Adrenal gland (tissue), 12 donors: ENCODE measurements around the gene CLCN7. TPM values are rescaled to one million over a fixed set of nuclear protein-coding genes. Genes with fewer than 3 reads are reported as not detected.

Experiments
- DNase-seq, 7 donors: peaks; one replicate each; pipeline ENCODE4 v3.0.0-alpha.2; 2019 to 2020
- H3K27ac ChIP-seq, 5 donors: fragments of 200-600 bp; sonication (generic) in 4 of 5; 1 replicate in 3 of 5; 2 replicates in 2 of 5; pipeline versions ENCODE4 v1.5.1 to v1.8.0; 2016 to 2020; ENCODE audit warnings: mild to moderate bottlenecking in 1 of 5
- H3K27me3 ChIP-seq: fragments of 200-600 bp; 2 replicates; pipeline ENCODE4 v1.8.0; 2021
- H3K36me3 ChIP-seq, 2 donors: fragments of 200-600 bp; replicated peaks in 1 of 2; 1 replicate in 1 of 2; 2 replicates in 1 of 2; pipeline versions ENCODE4 v1.5.1 to v1.8.0; 2018 to 2022
- H3K4me1 ChIP-seq, 2 donors: fragments of 200-600 bp; replicated peaks in 1 of 2; 1 replicate in 1 of 2; 2 replicates in 1 of 2; pipeline versions ENCODE4 v1.5.1 to v1.8.0; 2018 to 2021
- H3K4me3 ChIP-seq, 4 donors: fragments of 200-600 bp; sonication (generic) in 3 of 4; one replicate each; pipeline ENCODE4 v1.5.1; 2016 to 2018
- H3K9me3 ChIP-seq, 3 donors: fragments of 200-600 bp; sonication (generic) in 1 of 3; replicated peaks in 1 of 3; 1 replicate in 2 of 3; 2 replicates in 1 of 3; pipeline versions ENCODE4 v1.5.1 to v1.8.0; 2016 to 2021
- POLR2A ChIP-seq, 2 donors: fragments of 450-650 bp; IDR thresholded peaks; one replicate each; pipeline ENCODE4 v1.6.1; 2017; ENCODE audit warnings: antibody characterized with exemption in 2 of 2, mild to moderate bottlenecking in 2 of 2, moderate library complexity in 1 of 2
- WGBS, 4 donors: extraction: QIAGEN DNeasy Blood & Tissue Kit in 2 of 4; methylation state at CpG; one replicate each; pipeline versions ENCODE4 v1.1.5 to v1.1.7; 2013 to 2017; 5-methylcytosine and 5-hydroxymethylcytosine counted together
- intact Hi-C, 2 donors: fragments of 100-400 bp; cut with DNase I; formaldehyde crosslinking; loops; one replicate each; pipeline versions ENCODE4 v1.14.1 to v1.15.0; 2022 to 2023
- polyA plus RNA-seq, 3 donors: library from polyadenylated mRNA; stranded (reverse); fragments of 200-250 nt in 2 of 3; fragments of 350-450 nt in 1 of 3; fragmentation: Illumina TruSeq in 1 of 3; extraction: RNeasy Lipid Tissue Mini Kit (QIAGEN cat#74804) in 1 of 3; gene quantifications; one replicate each; pipeline ENCODE4 v1.2.3, GENCODE V29; 2013 to 2014
- total RNA-seq, 9 donors: library from RNA; depleted of rRNA in 4 of 9; stranded (reverse); fragments of >200 nt in 4 of 9; fragments of 120-200 nt in 1 of 9; fragmentation: NEBNext Ultra II Directional in 1 of 9; extraction: Animal tissue kit (Norgen Biotek cat#: 25700) in 1 of 9; gene quantifications; one replicate each; pipeline versions ENCODE4 v1.1.0 to v1.2.4, GENCODE V29; 2013 to 2023
- TF ChIP-seq, protein P1 (sequence below), 6 experiments: fragments of 450-650 bp in 4 of 6; fragments of 200-600 bp in 2 of 6; sonication (generic) in 1 of 6; IDR thresholded peaks; 1 replicate in 5 of 6; 2 replicates in 1 of 6; pipeline versions ENCODE4 v1.5.1 to v1.8.0; 2016 to 2021; ENCODE audit warnings: antibody characterized with exemption in 6 of 6, mild to moderate bottlenecking in 2 of 6, moderate library complexity in 1 of 6
- donor health status: healthy with polysubstance abuse.
- donor health status: Bipolar disorder and iron deficiency.
- donor health status: DM: yes; HTN: yes; CAD: no.
- donor health status: DM: no; HTN: no; CAD: no.
- donor health status: DM: no; HTN: no; CAD: no.
- donor health status: DM: yes; HTN: yes; CAD: no.

The CLCN7 gene
- total and polyA plus RNA-seq, 12 donors, result 25.3 to 369 (median 127) TPM

DNA sequence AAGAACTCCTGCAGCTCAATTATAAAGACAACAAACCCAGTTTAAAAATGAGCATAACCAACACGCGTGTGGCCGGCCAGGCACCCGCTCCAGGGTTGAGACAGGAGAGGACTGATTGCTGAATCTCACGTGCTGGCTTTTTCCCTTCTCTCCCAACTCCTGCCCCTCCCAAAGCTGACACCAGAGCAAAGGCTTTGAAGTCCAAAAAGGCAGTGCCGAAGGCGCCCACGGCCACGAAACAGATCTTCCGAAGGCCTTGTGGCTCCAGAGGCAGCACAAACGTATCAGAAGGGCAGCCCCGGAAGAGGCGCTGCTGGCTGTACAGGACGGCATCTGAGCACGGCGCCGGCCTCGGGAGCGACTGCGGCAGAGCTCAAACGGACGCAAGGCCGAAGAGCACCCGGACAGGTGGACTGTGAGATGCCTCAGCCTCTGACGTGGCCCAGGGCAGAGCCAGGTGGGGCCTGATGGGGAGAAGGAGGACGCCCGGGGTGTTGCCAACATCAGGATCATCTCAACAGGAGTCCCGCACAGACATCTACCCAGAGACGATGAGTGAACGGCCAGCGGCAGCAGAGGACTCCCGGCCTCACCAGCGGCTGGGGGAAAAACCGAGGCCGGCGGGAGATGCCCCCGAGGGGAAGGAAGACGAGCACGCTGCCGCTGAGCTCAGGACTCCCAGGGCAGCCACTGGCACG lies 10.5 kb downstream of the CLCN7 start:
- peak overlapping the region in 1 of 5 donors; percentile 46 for H3K27ac ChIP-seq
- H3K4me1 ChIP-seq, result peaks cover 8 to 24% of the 10 kb centered on the region in 2 donors
- H3K36me3 ChIP-seq, result peaks cover 0 to 15% of the 10 kb centered on the region in 2 donors
- H3K9me3 ChIP-seq, result no peaks in the 10 kb centered on the region
- 80 to 90% (median 89%) methylated on average over 30 to 41 of the region's 41 CpGs for WGBS, 4 donors
- TF ChIP-seq, protein P1, sequence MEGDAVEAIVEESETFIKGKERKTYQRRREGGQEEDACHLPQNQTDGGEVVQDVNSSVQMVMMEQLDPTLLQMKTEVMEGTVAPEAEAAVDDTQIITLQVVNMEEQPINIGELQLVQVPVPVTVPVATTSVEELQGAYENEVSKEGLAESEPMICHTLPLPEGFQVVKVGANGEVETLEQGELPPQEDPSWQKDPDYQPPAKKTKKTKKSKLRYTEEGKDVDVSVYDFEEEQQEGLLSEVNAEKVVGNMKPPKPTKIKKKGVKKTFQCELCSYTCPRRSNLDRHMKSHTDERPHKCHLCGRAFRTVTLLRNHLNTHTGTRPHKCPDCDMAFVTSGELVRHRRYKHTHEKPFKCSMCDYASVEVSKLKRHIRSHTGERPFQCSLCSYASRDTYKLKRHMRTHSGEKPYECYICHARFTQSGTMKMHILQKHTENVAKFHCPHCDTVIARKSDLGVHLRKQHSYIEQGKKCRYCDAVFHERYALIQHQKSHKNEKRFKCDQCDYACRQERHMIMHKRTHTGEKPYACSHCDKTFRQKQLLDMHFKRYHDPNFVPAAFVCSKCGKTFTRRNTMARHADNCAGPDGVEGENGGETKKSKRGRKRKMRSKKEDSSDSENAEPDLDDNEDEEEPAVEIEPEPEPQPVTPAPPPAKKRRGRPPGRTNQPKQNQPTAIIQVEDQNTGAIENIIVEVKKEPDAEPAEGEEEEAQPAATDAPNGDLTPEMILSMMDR (IDR thresholded peaks at IDR 0.05), result no peak
- intact Hi-C loops, result no loop called here
- no peaks in the 10 kb centered on the region for H3K27me3 ChIP-seq
- H3K4me3 ChIP-seq, result no peak overlapping the region
- peak in 1 of 7 donors; percentile 49 for DNase-seq

DNA sequence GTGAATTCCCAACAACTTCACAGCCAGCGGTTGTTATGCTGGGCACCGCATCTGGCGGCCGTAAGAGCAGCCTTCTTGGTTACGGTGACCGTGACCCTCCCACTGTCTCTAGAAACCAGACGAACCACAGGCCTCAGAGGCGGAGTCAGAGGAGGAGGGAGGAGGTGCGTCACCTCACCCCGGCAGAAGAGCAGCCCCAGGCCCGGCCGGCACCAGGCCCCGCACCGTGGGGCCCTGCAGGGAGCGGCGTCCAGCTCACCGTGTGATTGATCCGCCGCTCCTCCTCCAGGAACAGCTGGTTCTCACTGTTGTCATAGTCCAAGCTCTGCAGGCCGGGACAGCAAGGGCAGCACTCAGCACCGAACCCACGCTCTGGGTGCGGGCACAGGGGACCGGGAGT lies 13.7 kb downstream of the CLCN7 start:
- peak overlapping the region in 3 of 5 donors; percentile 10 to 74 (median 34) for H3K27ac ChIP-seq
- TF ChIP-seq, protein P1 (IDR thresholded peaks at IDR 0.05), result no peak
- TF ChIP-seq POLR2A (IDR thresholded peaks at IDR 0.05), result no peak
- peaks cover 0 to 42% of the 10 kb centered on the region in 2 donors for H3K36me3 ChIP-seq
- intact Hi-C loops, result no loop called here
- H3K9me3 ChIP-seq, result no peaks in the 10 kb centered on the region
- DNase-seq, result peak in 6 of 7 donors; percentile 43 to 85 (median 59)
- peaks cover 0 to 8% of the 10 kb centered on the region in 2 donors for H3K4me1 ChIP-seq
- 57 to 79% (median 61%) methylated on average over 5 to 24 of the region's 24 CpGs for WGBS, 4 donors
- H3K4me3 ChIP-seq, result no peak overlapping the region
- no peaks in the 10 kb centered on the region for H3K27me3 ChIP-seq

DNA sequence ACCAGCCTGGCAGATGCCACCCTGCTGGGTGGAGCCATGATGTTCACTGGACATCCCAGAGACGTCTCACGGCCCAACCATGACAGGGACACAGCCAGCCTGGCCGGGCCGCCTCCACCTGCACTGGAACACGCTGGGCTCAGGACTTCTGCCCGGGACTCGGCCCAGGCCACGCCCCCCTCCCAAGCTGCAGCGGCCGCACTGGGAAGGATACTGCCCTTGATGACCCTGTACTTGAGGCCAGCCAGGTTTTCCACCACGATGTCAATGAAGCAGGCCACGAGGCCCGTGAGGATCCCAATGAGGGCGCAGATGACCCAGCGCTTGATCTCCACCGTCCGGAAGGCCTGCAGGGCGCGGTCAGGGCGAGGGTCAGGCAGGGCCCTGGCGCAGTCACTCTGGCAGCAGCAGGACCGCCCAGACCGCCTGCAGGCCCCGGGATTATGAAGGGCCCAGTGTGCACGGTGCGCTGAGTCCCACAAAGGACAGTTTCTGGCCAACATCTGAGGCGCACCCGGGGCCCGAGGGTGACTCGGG lies 14.2 kb downstream of the CLCN7 start:
- H3K36me3 ChIP-seq, result peaks cover 0 to 46% of the 10 kb centered on the region in 2 donors
- 66 to 90% (median 70%) methylated on average over 2 to 30 of the region's 30 CpGs for WGBS, 4 donors
- no peak overlapping the region for H3K4me3 ChIP-seq
- H3K9me3 ChIP-seq, result no peaks in the 10 kb centered on the region
- H3K27ac ChIP-seq, result peak overlapping the region in 3 of 5 donors; percentile 10 to 74 (median 34)
- intact Hi-C loops, result no loop called here
- TF ChIP-seq, protein P1 (IDR thresholded peaks at IDR 0.05), result no peak
- no peak for TF ChIP-seq POLR2A (IDR thresholded peaks at IDR 0.05)
- H3K4me1 ChIP-seq, result peaks cover 0 to 8% of the 10 kb centered on the region in 2 donors
- no peaks in the 10 kb centered on the region for H3K27me3 ChIP-seq
- DNase-seq, result peak; percentile 55 to 77 (median 70)

DNA sequence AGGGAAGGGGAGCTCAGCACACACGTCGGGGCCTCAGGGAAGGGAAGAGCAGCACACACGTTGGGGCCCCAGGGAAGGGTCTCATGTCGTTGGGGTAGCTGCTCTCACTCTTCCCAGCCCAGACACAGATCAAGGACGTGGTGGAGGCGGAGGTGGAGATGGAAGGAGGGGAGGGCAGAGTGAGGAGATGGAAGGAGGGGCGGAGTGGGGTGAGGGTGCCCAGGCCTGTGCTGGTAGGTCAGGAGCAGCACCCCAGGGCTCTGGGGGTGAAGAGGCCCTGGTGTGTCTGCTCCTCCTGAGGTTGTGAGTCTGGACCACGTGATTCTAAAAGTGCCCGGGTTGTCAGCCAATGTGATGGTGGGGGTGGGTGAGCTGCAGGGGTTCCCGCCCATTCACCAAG lies 14.9 kb downstream of the CLCN7 start:
- H3K4me1 ChIP-seq, result peaks cover 0 to 8% of the 10 kb centered on the region in 2 donors
- H3K27ac ChIP-seq, result no peak overlapping the region
- no peaks in the 10 kb centered on the region for H3K9me3 ChIP-seq
- intact Hi-C loops, result no loop called here
- H3K36me3 ChIP-seq, result peaks cover 0 to 53% of the 10 kb centered on the region in 2 donors
- TF ChIP-seq, protein P1 (IDR thresholded peaks at IDR 0.05), result no peak
- no peak for TF ChIP-seq POLR2A (IDR thresholded peaks at IDR 0.05)
- DNase-seq, result no peak
- no peaks in the 10 kb centered on the region for H3K27me3 ChIP-seq
- 75 to 81% (median 77%) methylated on average over 9 to 10 of the region's 10 CpGs for WGBS, 4 donors
- no peak overlapping the region for H3K4me3 ChIP-seq
